Measurements from ENCODE around the gene POLR3E.

Gene POLR3E

GRCh38 chr16:22359679-22360078 is 62.5 kb downstream of the POLR3E start:
- ATAC-seq (ENCODE audit: insufficient read depth, low read depth), result no peak
- DNase-seq, result no peak
- Histone ChIP-seq H3K4me1 (ENCODE audit: insufficient read depth, low read length) (no peaks in the 10 kb centered on the region), H3K4me3 (ENCODE audit: low read depth in 1 of 2, low read length in 2 of 2) (no peak overlapping the region), H3K27ac (ENCODE audit: low read length) (no peak overlapping the region), H4K20me1 (ENCODE audit: insufficient read depth, low read length) (0 out of 2 replicates have a peak, but pooled peaks cover 5% of the 10 kb centered on the region), H3K4me2 (ENCODE audit: insufficient read depth, low read length) (no peak overlapping the region), H3K79me2 (ENCODE audit: insufficient read depth, low read length) (no peaks in the 10 kb centered on the region), H3K9me3 (ENCODE audit: insufficient read depth, low read length, severe bottlenecking) (no peaks in the 10 kb centered on the region), H3K27me3 (ENCODE audit: insufficient read depth, low read length, poor library complexity) (no peaks in the 10 kb centered on the region), H3K9ac (ENCODE audit: low read depth, low read length) (no peak overlapping the region), H2AFZ (ENCODE audit: low read depth, low read length) (no peak overlapping the region), H3K36me3 (ENCODE audit: insufficient read depth, low read length) (peaks cover 35% of the 10 kb centered on the region)
- TF ChIP-seq CTCF (IDR thresholded peaks at IDR 0.05; ENCODE audit: borderline replicate concordance, extremely low read depth, low read length, poor library complexity, severe bottlenecking), result no peak
- TF ChIP-seq EZH2 (IDR thresholded peaks at IDR 0.05; ENCODE audit: borderline replicate concordance, low read depth, low read length, severe bottlenecking), result no peak

GRCh38 chr16:22360963-22361659 is 63.9 kb downstream of the POLR3E start:
- no peak overlapping the region for H3K27ac ChIP-seq (ENCODE audit: low read length)
- H3K79me2 ChIP-seq (ENCODE audit: insufficient read depth, low read length), result peaks cover 1% of the 10 kb centered on the region
- H3K9me3 ChIP-seq (ENCODE audit: insufficient read depth, low read length, severe bottlenecking), result no peaks in the 10 kb centered on the region
- H3K9ac ChIP-seq (ENCODE audit: low read depth, low read length), result no peak overlapping the region
- H3K4me2 ChIP-seq (ENCODE audit: insufficient read depth, low read length), result no peak overlapping the region
- no peak overlapping the region for H2AFZ ChIP-seq (ENCODE audit: low read depth, low read length)
- no peak for DNase-seq
- H3K36me3 ChIP-seq (ENCODE audit: insufficient read depth, low read length), result peaks cover 40% of the 10 kb centered on the region
- H4K20me1 ChIP-seq (ENCODE audit: insufficient read depth, low read length), result 0 out of 2 replicates have a peak, but pooled peaks cover 5% of the 10 kb centered on the region
- ATAC-seq (ENCODE audit: insufficient read depth, low read depth), result no peak
- no peak overlapping the region for H3K4me3 ChIP-seq (ENCODE audit: low read depth in 1 of 2, low read length in 2 of 2)
- H3K4me1 ChIP-seq (ENCODE audit: insufficient read depth, low read length), result no peaks in the 10 kb centered on the region
- no peaks in the 10 kb centered on the region for H3K27me3 ChIP-seq (ENCODE audit: insufficient read depth, low read length, poor library complexity)
- TF ChIP-seq EZH2 (IDR thresholded peaks at IDR 0.05; ENCODE audit: borderline replicate concordance, low read depth, low read length, severe bottlenecking) (no peak), CTCF (IDR thresholded peaks at IDR 0.05; ENCODE audit: borderline replicate concordance, extremely low read depth, low read length, poor library complexity, severe bottlenecking) (no peak)

- TF ChIP-seq EZH2 (IDR thresholded peaks at IDR 0.05; ENCODE audit: borderline replicate concordance, low read depth, low read length, severe bottlenecking), result no peak
- TF ChIP-seq CTCF (IDR thresholded peaks at IDR 0.05; ENCODE audit: borderline replicate concordance, extremely low read depth, low read length, poor library complexity, severe bottlenecking), result no peak
- H3K4me3 ChIP-seq (ENCODE audit: low read depth in 1 of 2, low read length in 2 of 2), result no peak overlapping the region
- H3K9me3 ChIP-seq (ENCODE audit: insufficient read depth, low read length, severe bottlenecking), result no peaks in the 10 kb centered on the region
- ATAC-seq (ENCODE audit: insufficient read depth, low read depth) (no peak), DNase-seq (no peak)
- peaks cover 18% of the 10 kb centered on the region; the same call in 1 of the 2 replicates for H4K20me1 ChIP-seq (ENCODE audit: insufficient read depth, low read length)
- no peak overlapping the region for H2AFZ ChIP-seq (ENCODE audit: low read depth, low read length)
- H3K4me2 ChIP-seq (ENCODE audit: insufficient read depth, low read length), result no peak overlapping the region
- H3K27me3 ChIP-seq (ENCODE audit: insufficient read depth, low read length, poor library complexity), result no peaks in the 10 kb centered on the region
- H3K36me3 ChIP-seq (ENCODE audit: insufficient read depth, low read length), result peaks cover 36% of the 10 kb centered on the region
- peaks cover 4% of the 10 kb centered on the region for H3K4me1 ChIP-seq (ENCODE audit: insufficient read depth, low read length)
- peaks cover 28% of the 10 kb centered on the region for H3K79me2 ChIP-seq (ENCODE audit: insufficient read depth, low read length)
- no peak overlapping the region for H3K9ac ChIP-seq (ENCODE audit: low read depth, low read length)
- H3K27ac ChIP-seq (ENCODE audit: low read length), result no peak overlapping the region
Observed at GRCh38 chr16:22364241-22364640, 67.0 kb downstream of the POLR3E start.

All from DND-41 (cell line).